T-helper 17 cell (primary cell): Measurements from ENCODE around the gene CCDC54. TPM values are rescaled to one million over a fixed set of nuclear protein-coding genes. Genes with fewer than 3 reads are reported as not detected.

ENCODE experiments used
- ATAC-seq: fragments of 150-1000 bp; cut with Tn5 transposase; 2 replicates; pipeline ENCODE4 v1.10.0; 2021; ENCODE audit warnings: mild to moderate bottlenecking, moderate library complexity
- DNase-seq, 3 donors: peaks; one replicate each; pipeline versions ENCODE4 v3.0.0 to v3.0.0-alpha.2; 2020 to 2021
- H3K9me3 ChIP-seq: one replicate; pipeline ENCODE4 v1.7.0; 2013; ENCODE audit warnings: low read length, mild to moderate bottlenecking; ENCODE audit not compliant: control insufficient read depth, poor library complexity, severe bottlenecking
- H3K27ac Mint-ChIP-seq: one replicate; pipeline ENCODE4 v1.8.0; 2022; ENCODE audit warnings: mild to moderate bottlenecking, moderate library complexity, mixed read lengths
- H3K27me3 Mint-ChIP-seq: one replicate; pipeline ENCODE4 v1.8.0; 2022; ENCODE audit warnings: mixed read lengths
- H3K36me3 Mint-ChIP-seq: one replicate; pipeline ENCODE4 v1.8.0; 2022; ENCODE audit warnings: low read depth, mixed read lengths
- H3K4me1 Mint-ChIP-seq: one replicate; pipeline ENCODE4 v1.8.0; 2022; ENCODE audit warnings: mild to moderate bottlenecking, mixed read lengths
- H3K4me3 Mint-ChIP-seq: one replicate; pipeline ENCODE4 v1.8.0; 2022; ENCODE audit warnings: mild to moderate bottlenecking, moderate library complexity, mixed read lengths
- total RNA-seq, 4 donors: library from RNA in 2 of 4; stranded (reverse) in 2 of 4; gene quantifications; one replicate each; pipeline ENCODE4 v1.2.3 and lab custom pipeline; 2022 to 2026

Gene CCDC54
- total RNA-seq, 2 donors from 2014 or later: not detected

DNA sequence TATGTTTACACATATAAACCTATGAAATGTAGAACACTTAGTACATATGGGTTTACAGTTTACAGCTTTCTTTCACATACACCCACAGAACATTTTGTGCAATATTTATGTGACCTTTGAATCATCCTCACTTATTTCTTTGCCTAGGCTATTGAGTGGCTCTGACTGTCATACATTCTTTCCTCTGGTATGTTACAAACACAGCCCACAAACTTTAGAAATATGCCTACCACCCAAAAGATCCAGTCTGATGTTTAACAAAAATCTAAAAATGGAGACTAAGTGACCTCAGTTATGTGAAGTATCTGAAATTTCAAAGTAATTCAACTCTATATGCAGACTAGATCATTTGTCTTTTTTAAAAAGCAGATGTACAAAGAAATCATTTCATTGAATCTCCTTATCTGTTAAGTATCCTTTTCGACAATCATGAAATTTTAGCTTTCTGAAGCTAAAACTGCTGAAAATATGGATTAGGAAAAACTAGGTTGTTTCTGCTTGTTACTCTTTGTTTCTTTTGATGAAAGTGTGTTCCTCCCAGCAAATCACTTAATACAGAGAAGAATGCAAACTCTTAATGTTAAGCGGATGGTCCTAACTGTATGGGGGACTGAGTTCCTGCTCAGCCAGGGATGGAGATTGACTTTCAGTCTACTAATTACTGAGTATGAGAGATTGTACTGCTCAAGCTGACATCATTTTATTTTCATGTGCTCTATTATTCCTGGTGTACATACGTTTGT lies 27.7 kb downstream of the CCDC54 start:
- peaks cover 4% of the 10 kb centered on the region for H3K9me3 ChIP-seq
- no peak overlapping the region for H3K4me3 Mint-ChIP-seq
- ATAC-seq (no peak), DNase-seq (no peak)
- peaks cover 9% of the 10 kb centered on the region for H3K27me3 Mint-ChIP-seq
- no peaks in the 10 kb centered on the region for H3K4me1 Mint-ChIP-seq
- no peak overlapping the region for H3K27ac Mint-ChIP-seq
- H3K36me3 Mint-ChIP-seq: peaks cover 2% of the 10 kb centered on the region

DNA sequence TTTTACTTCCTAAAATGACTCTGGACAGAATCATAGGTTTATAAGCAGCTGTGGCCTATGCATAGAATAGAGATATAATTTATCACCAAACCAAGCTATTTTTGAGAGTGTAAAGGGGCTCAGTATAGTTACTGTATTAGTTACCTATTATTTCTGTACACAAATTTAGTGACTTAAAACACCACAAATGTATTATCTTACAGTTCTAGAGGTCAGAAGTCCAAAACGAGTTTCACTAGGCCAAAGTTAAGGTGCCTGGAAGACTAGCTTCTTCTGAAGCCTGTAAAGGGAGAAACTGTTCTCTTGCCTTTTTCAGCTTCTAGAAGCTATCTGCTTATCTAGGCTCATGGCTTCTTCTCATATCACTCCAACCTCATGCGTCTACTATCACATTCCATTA lies 30.1 kb downstream of the CCDC54 start:
- peaks cover 2% of the 10 kb centered on the region for H3K36me3 Mint-ChIP-seq
- peaks cover 9% of the 10 kb centered on the region for H3K27me3 Mint-ChIP-seq
- ATAC-seq (no peak), DNase-seq (no peak)
- H3K9me3 ChIP-seq: peaks cover 4% of the 10 kb centered on the region
- no peaks in the 10 kb centered on the region for H3K4me1 Mint-ChIP-seq
- H3K27ac Mint-ChIP-seq: no peak overlapping the region
- H3K4me3 Mint-ChIP-seq: no peak overlapping the region

- Mint-ChIP-seq H3K27ac (no peak overlapping the region), H3K27me3 (peaks cover 9% of the 10 kb centered on the region), H3K36me3 (peaks cover 2% of the 10 kb centered on the region), H3K4me3 (no peak overlapping the region), H3K4me1 (no peaks in the 10 kb centered on the region)
- ATAC-seq: no peak
- DNase-seq: no peak
- peaks cover 4% of the 10 kb centered on the region for H3K9me3 ChIP-seq
Observed at GRCh38 chr3:107408513-107408912, 31.3 kb downstream of the CCDC54 start.

DNA sequence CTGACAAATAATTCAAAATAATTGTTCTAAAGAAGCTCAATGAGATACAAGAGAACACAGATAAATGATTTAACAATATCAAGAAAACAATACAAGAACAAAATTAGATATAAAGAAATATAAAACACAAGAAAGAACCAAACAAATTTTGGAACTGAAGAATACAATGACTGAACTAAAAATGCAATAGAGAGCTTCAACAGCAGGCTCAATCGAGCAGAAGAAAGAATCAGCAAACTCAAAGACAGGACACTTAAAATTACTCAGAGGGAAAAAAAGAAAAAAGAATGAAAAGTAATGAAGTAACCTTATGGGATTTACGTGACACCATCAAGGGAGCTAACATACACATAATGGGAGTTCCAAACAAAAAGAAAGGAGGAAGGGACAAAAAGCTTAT lies 32.1 kb downstream of the CCDC54 start:
- H3K27me3 Mint-ChIP-seq: peaks cover 9% of the 10 kb centered on the region
- H3K36me3 Mint-ChIP-seq: peaks cover 2% of the 10 kb centered on the region
- DNase-seq (no peak), ATAC-seq (no peak)
- H3K4me3 Mint-ChIP-seq: no peak overlapping the region
- peaks cover 4% of the 10 kb centered on the region for H3K9me3 ChIP-seq
- H3K27ac Mint-ChIP-seq: no peak overlapping the region
- no peaks in the 10 kb centered on the region for H3K4me1 Mint-ChIP-seq

DNA sequence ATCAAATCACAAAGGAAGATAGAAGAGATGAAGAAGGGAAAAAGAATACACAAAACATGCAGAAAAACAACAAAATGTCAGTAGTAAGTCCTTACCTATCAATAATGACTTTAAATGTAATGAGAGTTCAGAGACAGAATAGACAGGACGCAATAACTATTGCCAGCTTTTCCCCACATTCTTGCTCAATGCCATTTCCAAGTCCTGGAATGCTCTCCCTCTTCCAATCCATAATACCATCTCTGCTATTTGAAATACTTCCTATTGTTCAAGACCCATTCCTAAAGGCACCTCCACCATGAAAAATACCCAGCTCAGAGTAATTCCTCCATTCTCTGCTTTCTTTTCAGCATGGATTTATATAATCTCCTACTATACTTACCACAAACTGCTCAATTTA lies 33.4 kb downstream of the CCDC54 start:
- DNase-seq: no peak
- no peak overlapping the region for H3K27ac Mint-ChIP-seq
- peaks cover 9% of the 10 kb centered on the region for H3K27me3 Mint-ChIP-seq
- no peaks in the 10 kb centered on the region for H3K4me1 Mint-ChIP-seq
- H3K36me3 Mint-ChIP-seq: peaks cover 2% of the 10 kb centered on the region
- peaks cover 4% of the 10 kb centered on the region for H3K9me3 ChIP-seq
- no peak for ATAC-seq
- H3K4me3 Mint-ChIP-seq: no peak overlapping the region

- Mint-ChIP-seq H3K36me3 (peaks cover 2% of the 10 kb centered on the region), H3K4me1 (no peaks in the 10 kb centered on the region), H3K27me3 (peaks cover 9% of the 10 kb centered on the region), H3K27ac (no peak overlapping the region), H3K4me3 (no peak overlapping the region)
- H3K9me3 ChIP-seq: peaks cover 4% of the 10 kb centered on the region
- DNase-seq (no peak), ATAC-seq (no peak)
Observed at GRCh38 chr3:107411056-107411455, 33.8 kb downstream of the CCDC54 start.

- H3K4me1 Mint-ChIP-seq: no peaks in the 10 kb centered on the region
- ATAC-seq: no peak
- no peak overlapping the region for H3K4me3 Mint-ChIP-seq
- DNase-seq: no peak
- H3K36me3 Mint-ChIP-seq: peaks cover 2% of the 10 kb centered on the region
- no peak overlapping the region for H3K27ac Mint-ChIP-seq
- H3K27me3 Mint-ChIP-seq: peaks cover 12% of the 10 kb centered on the region
- peaks cover 4% of the 10 kb centered on the region for H3K9me3 ChIP-seq
Observed at GRCh38 chr3:107411779-107412178, 34.5 kb downstream of the CCDC54 start.

DNA sequence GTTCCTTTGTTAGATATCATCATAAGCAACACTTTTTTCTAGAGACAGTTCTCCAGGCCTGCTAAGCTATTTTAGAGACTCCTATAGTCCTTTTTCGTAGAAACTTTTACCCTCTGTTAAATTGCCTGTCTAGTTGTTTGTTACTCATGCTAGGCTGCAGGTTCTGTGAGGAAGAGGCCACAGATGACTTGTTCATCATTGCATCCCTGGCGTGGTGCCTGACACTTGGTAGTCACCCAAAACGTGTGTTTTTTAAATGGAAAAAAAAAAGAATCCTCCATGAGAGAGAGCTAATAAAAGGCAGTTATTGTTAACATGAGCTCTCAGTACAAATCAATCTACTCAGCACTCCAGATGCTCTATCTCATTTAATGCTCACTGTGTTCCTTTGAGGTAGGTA lies 35.1 kb downstream of the CCDC54 start:
- Mint-ChIP-seq H3K4me1 (no peaks in the 10 kb centered on the region), H3K4me3 (no peak overlapping the region), H3K36me3 (peaks cover under 1% of the 10 kb centered on the region), H3K27ac (no peak overlapping the region), H3K27me3 (peaks cover 14% of the 10 kb centered on the region)
- peaks cover 4% of the 10 kb centered on the region for H3K9me3 ChIP-seq
- DNase-seq (no peak), ATAC-seq (no peak)

GRCh38 chr3:107413264-107413663 lies 36.0 kb downstream of the CCDC54 start:
- DNase-seq (no peak), ATAC-seq (no peak)
- H3K27ac Mint-ChIP-seq: no peak overlapping the region
- H3K36me3 Mint-ChIP-seq: peaks cover 2% of the 10 kb centered on the region
- H3K4me1 Mint-ChIP-seq: no peaks in the 10 kb centered on the region
- peaks cover 4% of the 10 kb centered on the region for H3K9me3 ChIP-seq
- no peak overlapping the region for H3K4me3 Mint-ChIP-seq
- peaks cover 15% of the 10 kb centered on the region for H3K27me3 Mint-ChIP-seq

- Mint-ChIP-seq H3K4me3 (no peak overlapping the region), H3K36me3 (peaks cover 2% of the 10 kb centered on the region), H3K27ac (no peak overlapping the region), H3K27me3 (peaks cover 23% of the 10 kb centered on the region), H3K4me1 (no peaks in the 10 kb centered on the region)
- peaks cover 3% of the 10 kb centered on the region for H3K9me3 ChIP-seq
- DNase-seq (no peak), ATAC-seq (no peak)
Observed at GRCh38 chr3:107414325-107414964, 37.2 kb downstream of the CCDC54 start.

- H3K4me1 Mint-ChIP-seq: peaks cover 2% of the 10 kb centered on the region
- H3K27me3 Mint-ChIP-seq: peaks cover 31% of the 10 kb centered on the region
- H3K4me3 Mint-ChIP-seq: no peak overlapping the region
- no peaks in the 10 kb centered on the region for H3K9me3 ChIP-seq
- ATAC-seq (no peak), DNase-seq (no peak)
- peaks cover 2% of the 10 kb centered on the region for H3K36me3 Mint-ChIP-seq
- H3K27ac Mint-ChIP-seq: no peak overlapping the region
Observed at GRCh38 chr3:107416138-107416537, 38.9 kb downstream of the CCDC54 start.

GRCh38 chr3:107416886-107417285 lies 39.6 kb downstream of the CCDC54 start:
- ATAC-seq (no peak), DNase-seq (no peak)
- H3K27ac Mint-ChIP-seq: no peak overlapping the region
- H3K4me3 Mint-ChIP-seq: no peak overlapping the region
- no peaks in the 10 kb centered on the region for H3K9me3 ChIP-seq
- peaks cover 33% of the 10 kb centered on the region for H3K27me3 Mint-ChIP-seq
- peaks cover 3% of the 10 kb centered on the region for H3K4me1 Mint-ChIP-seq
- peaks cover 2% of the 10 kb centered on the region for H3K36me3 Mint-ChIP-seq

- Mint-ChIP-seq H3K27me3 (peaks cover 33% of the 10 kb centered on the region), H3K4me1 (peaks cover 3% of the 10 kb centered on the region), H3K27ac (no peak overlapping the region), H3K4me3 (peak overlapping the region; percentile 70), H3K36me3 (peaks cover 2% of the 10 kb centered on the region)
- DNase-seq (no peak), ATAC-seq (peak; percentile 75)
- H3K9me3 ChIP-seq: no peaks in the 10 kb centered on the region
Observed at GRCh38 chr3:107421170-107421792, 44.0 kb downstream of the CCDC54 start.
